GM15510 (cell line): ENCODE measurements around the gene ASB18.

Experiments
- POLR2A ChIP-seq: IDR thresholded peaks from 3 replicates; pipeline ENCODE4 v1.6.1; 2011; ENCODE audit warnings: borderline replicate concordance; ENCODE audit not compliant: insufficient read length; ENCODE audit errors: extremely low read depth

The ASB18 gene

DNA sequence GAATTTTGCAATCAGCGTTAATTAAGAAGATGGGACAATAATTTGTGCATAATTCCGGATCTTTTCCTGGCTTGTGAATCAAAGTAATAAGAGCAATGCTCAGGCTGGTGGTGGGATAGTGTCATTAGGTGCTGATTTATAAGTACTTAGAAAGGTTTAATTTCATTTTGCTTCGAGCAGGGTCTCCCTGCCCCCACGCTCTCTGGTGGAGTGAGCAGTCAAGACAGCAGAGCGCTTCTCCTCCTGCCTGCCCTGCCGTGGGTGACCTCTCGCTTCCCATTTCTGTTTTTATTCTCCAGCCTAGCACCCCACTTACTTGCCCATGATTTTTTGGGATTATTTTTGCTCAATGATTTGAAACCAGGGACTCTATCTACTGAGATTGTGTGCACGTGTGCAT is 7.1 kb downstream of the ASB18 start:
- TF ChIP-seq POLR2A = no peak

GRCh38 chr2:236256366-236256985 is 7.7 kb downstream of the ASB18 start:
- TF ChIP-seq POLR2A = no peak

DNA sequence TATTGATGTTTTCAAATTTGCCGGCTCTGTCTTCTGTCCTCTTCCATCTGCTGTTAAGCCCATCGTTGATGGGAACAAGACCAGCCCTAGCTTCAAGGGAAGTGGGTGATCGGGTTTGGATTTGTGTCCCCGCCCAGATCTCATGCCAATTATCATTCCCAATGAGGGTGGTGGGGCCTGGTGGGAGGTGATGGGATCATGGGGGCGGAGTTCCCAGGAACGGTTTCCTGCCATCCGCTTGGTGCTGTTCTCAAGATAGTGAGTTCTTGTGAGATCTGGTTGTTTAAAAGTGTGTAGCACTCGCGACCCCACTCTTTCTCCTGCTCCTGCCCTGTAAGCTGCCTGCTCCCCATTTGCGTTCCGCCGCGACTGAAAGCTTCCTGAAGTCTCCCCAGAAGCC is 9.5 kb downstream of the ASB18 start:
- TF ChIP-seq POLR2A = no peak

GRCh38 chr2:236254001-236254400 is 10.2 kb downstream of the ASB18 start:
- TF ChIP-seq POLR2A = no peak

DNA sequence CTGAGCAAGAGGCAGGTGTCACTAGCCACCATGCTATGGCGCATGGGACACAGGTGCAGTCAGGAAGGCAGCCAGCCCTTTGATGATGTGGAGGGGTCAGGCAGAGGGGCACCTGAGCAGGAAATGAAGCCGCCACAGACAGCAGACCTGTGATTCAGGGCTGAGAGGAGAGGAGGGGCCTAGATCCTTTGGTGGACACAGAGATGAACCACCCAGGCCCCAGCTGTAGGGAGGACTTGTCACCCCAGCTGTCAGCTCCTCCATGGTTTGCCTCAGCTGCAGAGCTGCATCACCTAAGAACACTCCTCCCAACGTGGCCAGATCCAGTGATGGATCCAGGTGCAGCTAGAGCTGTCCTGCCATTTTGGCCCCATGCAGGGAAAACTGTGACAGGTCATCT is 11.6 kb downstream of the ASB18 start:
- no peak for TF ChIP-seq POLR2A

- TF ChIP-seq POLR2A = no peak
Measured at GRCh38 chr2:236250909-236251579, 13.2 kb downstream of the ASB18 start.

DNA sequence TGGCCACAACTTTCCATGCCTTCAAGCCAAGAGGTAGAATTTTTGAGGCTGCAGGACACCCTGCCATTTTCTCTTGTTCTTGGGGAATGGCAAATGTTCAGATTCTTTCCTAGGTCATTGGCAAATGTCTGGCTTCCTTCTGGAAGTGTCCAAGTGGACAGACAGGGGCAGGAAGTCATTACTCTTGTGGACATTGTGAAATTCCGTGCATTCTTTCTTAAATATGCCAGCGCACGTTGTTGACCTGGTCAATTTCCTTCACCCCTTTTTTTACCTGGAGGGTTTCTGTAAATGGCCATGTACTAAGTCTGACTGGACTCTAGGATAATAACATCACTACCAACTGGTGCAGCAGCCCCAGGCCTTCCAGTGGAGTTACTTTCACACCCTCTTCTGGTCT is 13.9 kb downstream of the ASB18 start:
- no peak for TF ChIP-seq POLR2A

- no peak for TF ChIP-seq POLR2A
Measured at GRCh38 chr2:236249066-236249465, 15.1 kb downstream of the ASB18 start.

GRCh38 chr2:236246711-236247246 is 17.4 kb downstream of the ASB18 start:
- no peak for TF ChIP-seq POLR2A

- no peak for TF ChIP-seq POLR2A
Measured at GRCh38 chr2:236244256-236244655, 19.9 kb downstream of the ASB18 start.

DNA sequence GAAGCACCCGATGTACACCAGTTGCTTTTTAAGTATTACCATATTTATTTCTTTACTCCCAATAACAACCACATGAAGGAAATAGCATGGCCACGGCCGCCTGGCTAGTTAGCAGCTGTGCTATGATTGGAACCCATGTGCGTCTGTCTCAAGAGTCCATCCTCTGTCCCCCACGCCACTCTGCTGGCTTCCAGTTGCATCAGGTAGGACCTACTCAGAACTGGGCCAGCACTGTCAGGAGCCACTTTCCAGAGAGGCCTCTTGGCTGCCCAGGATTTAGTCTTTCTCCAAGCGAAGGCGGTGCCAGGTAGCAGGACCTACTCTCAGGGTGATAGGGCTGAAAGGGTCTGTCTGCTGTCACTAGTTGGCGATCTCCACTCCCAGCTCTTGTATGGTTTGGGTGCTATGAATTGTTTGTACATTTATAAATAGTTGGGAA is 22.1 kb downstream of the ASB18 start:
- no peak for TF ChIP-seq POLR2A

DNA sequence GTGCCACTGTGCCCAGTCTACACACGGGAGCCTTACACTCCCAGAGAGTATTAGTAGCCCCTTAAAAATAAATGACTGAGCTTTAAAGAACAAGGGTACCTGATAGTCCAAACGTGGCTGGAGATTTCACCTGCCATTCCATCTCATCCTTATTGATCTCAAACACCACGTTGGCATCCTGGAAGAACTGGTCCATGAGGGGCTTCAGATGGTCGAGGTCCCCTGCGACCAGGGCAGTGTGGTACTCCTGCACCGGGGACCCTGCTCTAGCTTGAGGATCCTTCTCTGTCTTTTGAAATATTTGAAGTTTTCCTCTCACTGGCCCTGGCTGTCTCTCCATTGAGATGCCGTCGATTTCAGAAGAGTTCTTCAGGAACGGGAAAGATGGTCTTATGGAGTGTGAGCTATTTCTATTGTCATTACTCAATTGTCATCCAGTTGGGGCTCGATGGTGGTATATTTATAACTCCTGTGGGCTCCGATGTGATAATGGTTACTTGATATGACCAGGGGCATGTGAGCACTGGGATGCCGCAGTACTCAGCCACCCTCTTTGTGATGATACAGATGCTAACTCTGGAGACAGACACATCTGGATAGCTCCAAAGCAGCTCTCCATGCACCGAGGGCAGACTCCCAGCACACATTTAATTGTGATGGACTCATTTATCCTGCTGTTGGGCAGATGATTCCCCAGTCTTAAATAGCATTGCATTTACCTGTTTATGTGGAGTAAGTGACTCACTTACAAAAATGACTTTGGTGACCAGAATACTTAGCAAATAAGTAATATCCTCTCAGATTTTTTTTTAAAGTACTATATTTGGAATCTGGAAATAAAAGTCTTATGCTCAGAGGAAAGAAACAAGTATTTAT is 22.8 kb downstream of the ASB18 start:
- TF ChIP-seq POLR2A = no peak

GRCh38 chr2:236240228-236240990 is 23.8 kb downstream of the ASB18 start:
- TF ChIP-seq POLR2A = no peak

DNA sequence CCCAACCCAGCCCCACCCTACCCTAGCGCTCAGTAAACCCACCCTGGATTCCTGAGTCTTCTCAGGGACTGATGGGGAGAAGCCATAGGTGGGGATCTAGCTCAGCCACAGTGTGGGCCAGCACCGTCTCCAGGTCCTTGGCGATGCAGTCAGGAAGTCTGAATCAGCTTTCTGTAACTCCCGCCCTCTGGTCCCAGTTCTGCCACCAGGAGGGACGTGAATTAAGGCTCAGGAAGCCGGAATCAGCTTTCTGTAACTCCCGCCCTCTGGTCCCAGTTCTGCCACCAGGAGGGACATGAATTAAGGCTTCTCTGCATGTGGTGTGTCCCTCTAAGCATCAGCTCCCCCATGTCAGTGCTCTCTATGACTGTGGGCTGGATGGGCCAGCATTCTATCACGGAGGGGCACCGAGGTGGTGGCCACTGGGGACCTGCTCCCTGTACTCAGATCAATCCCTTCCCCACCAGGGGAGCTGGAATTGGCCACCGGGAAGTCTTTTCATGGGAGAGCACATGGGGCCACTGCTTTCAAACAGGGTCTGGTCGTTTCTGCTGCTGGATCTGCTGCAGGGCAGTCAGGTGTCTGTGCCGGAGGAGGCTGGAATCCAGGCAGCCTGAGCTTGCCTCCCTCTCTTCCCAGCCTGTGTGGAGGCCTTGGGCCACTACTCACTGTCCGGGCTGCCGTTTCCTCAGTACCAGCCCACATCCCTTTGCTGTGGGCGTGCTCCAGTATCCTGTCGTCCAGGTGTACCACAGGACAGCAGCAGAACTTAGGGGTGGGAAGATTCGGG is 24.7 kb downstream of the ASB18 start:
- no peak for TF ChIP-seq POLR2A
